ENCODE measurements around the gene APOL4. TPM values are rescaled to one million over a fixed set of nuclear protein-coding genes. Genes with fewer than 3 reads are reported as not detected.

Gene APOL4
- total RNA-seq, 2 experiments from 2014 or later = not detected

GRCh38 chr22:36156515-36157419 is 44.8 kb downstream of the APOL4 start:
- H3K4me2 ChIP-seq (ENCODE audit: low read length) = peak overlapping the region; percentile 66
- no peaks in the 10 kb centered on the region for H3K36me3 ChIP-seq (ENCODE audit: insufficient read depth, low read length)
- H3K79me2 ChIP-seq (ENCODE audit: insufficient read depth, low read depth, low read length) = no peaks in the 10 kb centered on the region
- H3K4me3 ChIP-seq (ENCODE audit: low read depth, low read length, poor library complexity, severe bottlenecking) = peak overlapping the region; percentile 53
- ChIA-PET POLR2A (interaction anchor here (1.0 kb wide), 1 partner anchor 16 kb away, joined by 3 read pairs; no protein-coding TSS in a partner anchor), CTCF (ENCODE audit: unreplicated experiment) (no interaction called here)
- H3K4me1 ChIP-seq (ENCODE audit: insufficient read depth, low read length, poor library complexity, severe bottlenecking) = peaks cover 50% of the 10 kb centered on the region
- no peaks in the 10 kb centered on the region for H4K20me1 ChIP-seq (ENCODE audit: insufficient read depth, low read length)
- no peaks in the 10 kb centered on the region for H3K9me2 ChIP-seq (ENCODE audit: insufficient read depth, low read length)
- intact Hi-C loops (cut with micrococcal nuclease; ENCODE audit: unreplicated experiment) = no loop called here
- no peak overlapping the region for H3K27ac ChIP-seq (ENCODE audit: low read depth, low read length, poor library complexity, severe bottlenecking)
- peak; percentile 41 for DNase-seq (ENCODE audit: low spot score)
- no TSS peak for BruUV-seq (replicated peaks)
- H3K9me3 ChIP-seq (ENCODE audit: low read length) = peaks cover 7% of the 10 kb centered on the region; the same call in 1 of the 2 replicates
- peak overlapping the region; percentile 73 for H2AFZ ChIP-seq (ENCODE audit: low read length)
- TF ChIP-seq, protein P1, sequence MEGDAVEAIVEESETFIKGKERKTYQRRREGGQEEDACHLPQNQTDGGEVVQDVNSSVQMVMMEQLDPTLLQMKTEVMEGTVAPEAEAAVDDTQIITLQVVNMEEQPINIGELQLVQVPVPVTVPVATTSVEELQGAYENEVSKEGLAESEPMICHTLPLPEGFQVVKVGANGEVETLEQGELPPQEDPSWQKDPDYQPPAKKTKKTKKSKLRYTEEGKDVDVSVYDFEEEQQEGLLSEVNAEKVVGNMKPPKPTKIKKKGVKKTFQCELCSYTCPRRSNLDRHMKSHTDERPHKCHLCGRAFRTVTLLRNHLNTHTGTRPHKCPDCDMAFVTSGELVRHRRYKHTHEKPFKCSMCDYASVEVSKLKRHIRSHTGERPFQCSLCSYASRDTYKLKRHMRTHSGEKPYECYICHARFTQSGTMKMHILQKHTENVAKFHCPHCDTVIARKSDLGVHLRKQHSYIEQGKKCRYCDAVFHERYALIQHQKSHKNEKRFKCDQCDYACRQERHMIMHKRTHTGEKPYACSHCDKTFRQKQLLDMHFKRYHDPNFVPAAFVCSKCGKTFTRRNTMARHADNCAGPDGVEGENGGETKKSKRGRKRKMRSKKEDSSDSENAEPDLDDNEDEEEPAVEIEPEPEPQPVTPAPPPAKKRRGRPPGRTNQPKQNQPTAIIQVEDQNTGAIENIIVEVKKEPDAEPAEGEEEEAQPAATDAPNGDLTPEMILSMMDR (conservative IDR thresholded peaks at IDR 0.05; ENCODE audit: low read length) = no peak
- no peak for TF ChIP-seq EZH2phosphoT487 (IDR thresholded peaks at IDR 0.05; ENCODE audit: borderline replicate concordance, low read depth, low read length)

DNA sequence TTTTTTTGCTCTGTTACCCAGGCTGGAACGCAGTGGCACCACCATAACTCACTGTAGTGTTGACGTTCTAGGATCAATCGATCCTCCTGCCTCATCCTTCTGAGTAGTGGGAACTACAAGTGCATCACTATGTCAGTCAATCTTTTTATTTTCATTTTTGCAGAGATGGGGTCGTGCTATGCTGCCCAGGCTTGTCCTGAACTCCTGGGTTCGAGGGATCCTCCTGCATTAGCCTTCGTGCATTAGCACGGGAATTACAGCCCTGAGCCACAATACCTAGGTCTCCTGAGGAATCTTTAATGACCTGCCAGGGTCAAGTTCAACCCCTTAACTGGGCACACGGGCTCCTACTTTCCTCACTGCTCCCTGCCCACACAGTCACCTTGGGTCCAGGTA is 45.5 kb downstream of the APOL4 start:
- Histone ChIP-seq H3K4me3 (ENCODE audit: low read depth, low read length, poor library complexity, severe bottlenecking) (no peak overlapping the region), H3K4me2 (ENCODE audit: low read length) (no peak overlapping the region), H3K79me2 (ENCODE audit: insufficient read depth, low read depth, low read length) (no peaks in the 10 kb centered on the region), H3K4me1 (ENCODE audit: insufficient read depth, low read length, poor library complexity, severe bottlenecking) (peaks cover 43% of the 10 kb centered on the region), H2AFZ (ENCODE audit: low read length) (no peak overlapping the region), H4K20me1 (ENCODE audit: insufficient read depth, low read length) (no peaks in the 10 kb centered on the region), H3K9me3 (ENCODE audit: low read length) (peaks cover 7% of the 10 kb centered on the region; the same call in 1 of the 2 replicates), H3K27ac (ENCODE audit: low read depth, low read length, poor library complexity, severe bottlenecking) (no peak overlapping the region), H3K9me2 (ENCODE audit: insufficient read depth, low read length) (no peaks in the 10 kb centered on the region), H3K36me3 (ENCODE audit: insufficient read depth, low read length) (no peaks in the 10 kb centered on the region)
- intact Hi-C loops (cut with micrococcal nuclease; ENCODE audit: unreplicated experiment) = no loop called here
- BruUV-seq (replicated peaks) = no TSS peak
- TF ChIP-seq, protein P1 (conservative IDR thresholded peaks at IDR 0.05; ENCODE audit: low read length) = no peak
- TF ChIP-seq EZH2phosphoT487 (IDR thresholded peaks at IDR 0.05; ENCODE audit: borderline replicate concordance, low read depth, low read length) = no peak
- CTCF ChIA-PET (ENCODE audit: unreplicated experiment) = no interaction called here
- POLR2A ChIA-PET = no interaction called here
- DNase-seq (ENCODE audit: low spot score) = no peak

- Histone ChIP-seq H3K27ac (ENCODE audit: low read depth, low read length, poor library complexity, severe bottlenecking) (no peak overlapping the region), H3K4me3 (ENCODE audit: low read depth, low read length, poor library complexity, severe bottlenecking) (no peak overlapping the region), H2AFZ (ENCODE audit: low read length) (no peak overlapping the region), H3K4me1 (ENCODE audit: insufficient read depth, low read length, poor library complexity, severe bottlenecking) (peaks cover 39% of the 10 kb centered on the region), H3K9me2 (ENCODE audit: insufficient read depth, low read length) (no peaks in the 10 kb centered on the region), H3K36me3 (ENCODE audit: insufficient read depth, low read length) (no peaks in the 10 kb centered on the region), H3K9me3 (ENCODE audit: low read length) (peaks cover 7% of the 10 kb centered on the region; the same call in 1 of the 2 replicates), H3K4me2 (ENCODE audit: low read length) (no peak overlapping the region), H4K20me1 (ENCODE audit: insufficient read depth, low read length) (no peaks in the 10 kb centered on the region), H3K79me2 (ENCODE audit: insufficient read depth, low read depth, low read length) (no peaks in the 10 kb centered on the region)
- intact Hi-C loops (cut with micrococcal nuclease; ENCODE audit: unreplicated experiment) = no loop called here
- ChIA-PET POLR2A (no interaction called here), CTCF (ENCODE audit: unreplicated experiment) (no interaction called here)
- no TSS peak for BruUV-seq (replicated peaks)
- TF ChIP-seq, protein P1 (conservative IDR thresholded peaks at IDR 0.05; ENCODE audit: low read length) = no peak
- TF ChIP-seq EZH2phosphoT487 (IDR thresholded peaks at IDR 0.05; ENCODE audit: borderline replicate concordance, low read depth, low read length) = no peak
- no peak for DNase-seq (ENCODE audit: low spot score)
Observed at GRCh38 chr22:36155702-36156101, 45.9 kb downstream of the APOL4 start.

All from OCI-LY7 (cell line).